ENCODE data around the gene POR.
"Not testable (repeated sequence)": the region's sequence is repeated elsewhere in the genome, so short reads cannot be mapped to it uniquely, and the experiment has no call there.

Gene POR

GRCh38 chr7:76008156-76008687, 93.3 kb downstream of the POR start:
- no peak overlapping the region for H3K4me3 ChIP-seq (ENCODE audit: low read length)
- no peak for TF ChIP-seq CTCF (conservative IDR thresholded peaks at IDR 0.05; ENCODE audit: low read depth, low read length)
- no peak for DNase-seq (ENCODE audit: low read depth)

- no peak for DNase-seq (ENCODE audit: low read depth)
Measured at GRCh38 chr7:76009672-76010600, 95.0 kb downstream of the POR start.

GRCh38 chr7:76011442-76011861, 96.5 kb downstream of the POR start:
- no peak for DNase-seq (ENCODE audit: low read depth)
- TF ChIP-seq CTCF (conservative IDR thresholded peaks at IDR 0.05; ENCODE audit: low read depth, low read length), result no peak
- H3K4me3 ChIP-seq (ENCODE audit: low read length), result no peak overlapping the region

More at GRCh38 chr7:76009672-76010600, 95.0 kb downstream of the POR start:
- no peak overlapping the region for H3K4me3 ChIP-seq (ENCODE audit: low read length)
- no peak for TF ChIP-seq CTCF (conservative IDR thresholded peaks at IDR 0.05; ENCODE audit: low read depth, low read length)

- peak; percentile 5 for DNase-seq (ENCODE audit: low read depth)
- no peak overlapping the region for H3K4me3 ChIP-seq (ENCODE audit: low read length)
- TF ChIP-seq CTCF (conservative IDR thresholded peaks at IDR 0.05; ENCODE audit: low read depth, low read length), result no peak
Measured at GRCh38 chr7:76016191-76016947, 101.4 kb downstream of the POR start.

GRCh38 chr7:76018520-76018919, 103.6 kb downstream of the POR start:
- not testable (repeated sequence) for H3K4me3 ChIP-seq (ENCODE audit: low read length); DNase-seq (ENCODE audit: low read depth)

GRCh38 chr7:76020031-76020714, 105.2 kb downstream of the POR start:
- no peak overlapping the region for H3K4me3 ChIP-seq (ENCODE audit: low read length)
- TF ChIP-seq CTCF (conservative IDR thresholded peaks at IDR 0.05; ENCODE audit: low read depth, low read length), result peak; percentile 87
- DNase-seq (ENCODE audit: low read depth), result peak; percentile 4

Data from retinal pigment epithelial cell (primary cell).